ENCODE results near the gene RAB11FIP4. TPM values are rescaled to one million over a fixed set of nuclear protein-coding genes. Genes with fewer than 3 reads are reported as not detected.

The RAB11FIP4 gene
- total RNA-seq, 1 donor from 2014 or later: 21.2 TPM

- no peaks in the 10 kb centered on the region for H3K36me3 Mint-ChIP-seq
- DNase-seq (ENCODE audit: low spot score in 2 of 2, unreplicated experiment in 2 of 2): no peak
- TF ChIP-seq, protein P1, sequence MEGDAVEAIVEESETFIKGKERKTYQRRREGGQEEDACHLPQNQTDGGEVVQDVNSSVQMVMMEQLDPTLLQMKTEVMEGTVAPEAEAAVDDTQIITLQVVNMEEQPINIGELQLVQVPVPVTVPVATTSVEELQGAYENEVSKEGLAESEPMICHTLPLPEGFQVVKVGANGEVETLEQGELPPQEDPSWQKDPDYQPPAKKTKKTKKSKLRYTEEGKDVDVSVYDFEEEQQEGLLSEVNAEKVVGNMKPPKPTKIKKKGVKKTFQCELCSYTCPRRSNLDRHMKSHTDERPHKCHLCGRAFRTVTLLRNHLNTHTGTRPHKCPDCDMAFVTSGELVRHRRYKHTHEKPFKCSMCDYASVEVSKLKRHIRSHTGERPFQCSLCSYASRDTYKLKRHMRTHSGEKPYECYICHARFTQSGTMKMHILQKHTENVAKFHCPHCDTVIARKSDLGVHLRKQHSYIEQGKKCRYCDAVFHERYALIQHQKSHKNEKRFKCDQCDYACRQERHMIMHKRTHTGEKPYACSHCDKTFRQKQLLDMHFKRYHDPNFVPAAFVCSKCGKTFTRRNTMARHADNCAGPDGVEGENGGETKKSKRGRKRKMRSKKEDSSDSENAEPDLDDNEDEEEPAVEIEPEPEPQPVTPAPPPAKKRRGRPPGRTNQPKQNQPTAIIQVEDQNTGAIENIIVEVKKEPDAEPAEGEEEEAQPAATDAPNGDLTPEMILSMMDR (IDR thresholded peaks at IDR 0.05; ENCODE audit: unreplicated experiment): no peak
- peak overlapping the region; percentile 33 for H3K27ac Mint-ChIP-seq
- H3K27me3 Mint-ChIP-seq (ENCODE audit: low read depth): peaks cover 7% of the 10 kb centered on the region
- no peaks in the 10 kb centered on the region for H3K9me3 Mint-ChIP-seq
- peaks cover 11% of the 10 kb centered on the region for H3K4me1 Mint-ChIP-seq
- H3K4me3 Mint-ChIP-seq: no peak overlapping the region
These were observed 66.1 kb downstream of the RAB11FIP4 start for GRCh38 chr17:31457391-31458234.

DNA sequence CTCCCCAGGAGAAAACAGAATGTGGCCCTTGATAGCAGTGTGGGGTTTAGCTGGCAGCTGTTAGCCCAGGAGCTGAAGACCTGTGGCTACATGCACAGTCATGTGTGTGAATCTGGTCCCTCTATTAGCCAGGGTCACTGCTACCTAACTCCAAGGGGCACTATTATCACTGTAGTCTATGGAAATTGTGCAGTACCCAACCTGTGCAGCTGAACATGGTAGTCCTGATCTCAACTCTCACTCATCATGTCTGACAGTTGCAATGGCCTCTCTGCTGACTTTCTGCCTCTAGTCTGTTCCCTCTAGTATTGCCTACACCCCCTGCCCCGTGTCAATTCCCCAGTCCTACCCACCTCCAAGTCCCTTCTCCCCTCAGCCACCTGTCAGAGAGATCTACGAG, 67.4 kb downstream of the RAB11FIP4 start:
- DNase-seq (ENCODE audit: low spot score in 2 of 2, unreplicated experiment in 2 of 2): no peak
- H3K27me3 Mint-ChIP-seq (ENCODE audit: low read depth): peaks cover 7% of the 10 kb centered on the region
- no peak overlapping the region for H3K4me3 Mint-ChIP-seq
- no peak overlapping the region for H3K27ac Mint-ChIP-seq
- no peaks in the 10 kb centered on the region for H3K36me3 Mint-ChIP-seq
- TF ChIP-seq, protein P1 (IDR thresholded peaks at IDR 0.05; ENCODE audit: unreplicated experiment): no peak
- H3K4me1 Mint-ChIP-seq: peaks cover 11% of the 10 kb centered on the region
- no peaks in the 10 kb centered on the region for H3K9me3 Mint-ChIP-seq

DNA sequence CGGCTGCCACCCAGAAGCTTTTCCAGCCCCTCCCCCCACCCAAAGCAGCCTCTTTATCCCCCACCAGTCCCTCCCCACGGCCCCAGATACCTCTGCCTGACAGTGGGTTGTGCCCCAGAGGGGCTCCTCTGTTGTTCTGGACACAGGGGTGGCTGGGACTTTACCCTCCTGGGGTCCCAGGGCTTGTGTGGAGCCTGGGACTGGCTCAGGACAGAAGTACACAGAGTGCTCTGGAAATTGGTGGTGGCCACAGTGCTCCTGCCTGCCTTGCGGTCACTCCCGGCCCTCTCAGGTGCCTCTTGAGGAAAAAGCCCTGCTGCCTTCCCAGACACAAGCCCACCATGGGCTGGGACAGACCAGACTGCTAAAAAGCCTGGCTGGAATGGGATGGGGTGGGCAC, 68.2 kb downstream of the RAB11FIP4 start:
- Mint-ChIP-seq H3K36me3 (no peaks in the 10 kb centered on the region), H3K9me3 (no peaks in the 10 kb centered on the region), H3K4me3 (no peak overlapping the region), H3K4me1 (peaks cover 11% of the 10 kb centered on the region), H3K27me3 (ENCODE audit: low read depth) (peaks cover 7% of the 10 kb centered on the region), H3K27ac (no peak overlapping the region)
- TF ChIP-seq, protein P1 (IDR thresholded peaks at IDR 0.05; ENCODE audit: unreplicated experiment): no peak
- no peak for DNase-seq (ENCODE audit: low spot score in 2 of 2, unreplicated experiment in 2 of 2)

- H3K27ac Mint-ChIP-seq: no peak overlapping the region
- no peak overlapping the region for H3K4me3 Mint-ChIP-seq
- peaks cover 7% of the 10 kb centered on the region for H3K27me3 Mint-ChIP-seq (ENCODE audit: low read depth)
- H3K9me3 Mint-ChIP-seq: no peaks in the 10 kb centered on the region
- TF ChIP-seq, protein P1 (IDR thresholded peaks at IDR 0.05; ENCODE audit: unreplicated experiment): no peak
- peaks cover 11% of the 10 kb centered on the region for H3K4me1 Mint-ChIP-seq
- DNase-seq (ENCODE audit: low spot score in 2 of 2, unreplicated experiment in 2 of 2): no peak
- H3K36me3 Mint-ChIP-seq: no peaks in the 10 kb centered on the region
These were observed 68.8 kb downstream of the RAB11FIP4 start for GRCh38 chr17:31460226-31460721.

- no peak overlapping the region for H3K4me3 Mint-ChIP-seq
- peaks cover 10% of the 10 kb centered on the region for H3K4me1 Mint-ChIP-seq
- TF ChIP-seq, protein P1 (IDR thresholded peaks at IDR 0.05; ENCODE audit: unreplicated experiment): no peak
- peaks cover 7% of the 10 kb centered on the region for H3K27me3 Mint-ChIP-seq (ENCODE audit: low read depth)
- H3K9me3 Mint-ChIP-seq: no peaks in the 10 kb centered on the region
- no peak overlapping the region for H3K27ac Mint-ChIP-seq
- DNase-seq (ENCODE audit: low spot score in 2 of 2, unreplicated experiment in 2 of 2): no peak
- H3K36me3 Mint-ChIP-seq: no peaks in the 10 kb centered on the region
These were observed 69.8 kb downstream of the RAB11FIP4 start for GRCh38 chr17:31461227-31461810.
